IMR-90 (cell line): Measurements from ENCODE around the gene PDXK. TPM values are rescaled to one million over a fixed set of nuclear protein-coding genes. Genes with fewer than 3 reads are reported as not detected.

ENCODE experiments used
- ATAC-seq: fragments of 200-7000 bp; cut with Tn5 transposase; 2 replicates; pipeline ENCODE4 v1.9.1; 2020; ENCODE audit warnings: low read depth, mild to moderate bottlenecking, moderate library complexity
- BruUV-seq: library from RNA; stranded (reverse); fragments of 400-500 nt; replicated peaks from 2 replicates; lab custom pipeline; 2021; lab: Mats Ljungman, UMichigan
- CTCF ChIA-PET: fragments of 300-600 bp; formaldehyde crosslinking; extraction: SDS; loops from one replicate; lab custom pipeline; 2021; ENCODE audit warnings: antibody characterized with exemption; lab: Yijun Ruan, JAX
- POLR2A ChIA-PET: fragments of 300-600 bp; sonication (Branson Sonifier 250); formaldehyde crosslinking; loops from one replicate; lab custom pipeline; 2022; ENCODE audit warnings: antibody characterized with exemption; ENCODE audit not compliant: unreplicated experiment; lab: Charles Lee
- DNase-seq: peaks from one replicate; pipeline ENCODE4 v3.0.0; 2013
- H2AFZ ChIP-seq: replicated peaks from 2 replicates; pipeline ENCODE3; 2013; ENCODE audit warnings: low read length, mild to moderate bottlenecking; ENCODE audit not compliant: poor library complexity
- H2AK5ac ChIP-seq: 2 replicates; pipeline ENCODE4 v1.6.1; 2013; ENCODE audit warnings: low read depth, low read length, inconsistent platforms
- H2AK9ac ChIP-seq: replicated peaks from 2 replicates; pipeline ENCODE3; 2013; ENCODE audit warnings: mild to moderate bottlenecking, low read depth, low read length, moderate library complexity; ENCODE audit not compliant: poor library complexity
- H2BK120ac ChIP-seq: 2 replicates; pipeline ENCODE4 v1.6.1; 2013; ENCODE audit warnings: low read depth, low read length, inconsistent platforms
- H2BK15ac ChIP-seq: 3 replicates; pipeline ENCODE4 v1.6.1; 2013; ENCODE audit warnings: low read depth, low read length, inconsistent platforms
- H2BK20ac ChIP-seq: 2 replicates; pipeline ENCODE4 v1.6.1; 2013; ENCODE audit warnings: low read depth, mild to moderate bottlenecking, inconsistent platforms, low read length, moderate library complexity
- H2BK5ac ChIP-seq: 2 replicates; pipeline ENCODE4 v1.6.1; 2013; ENCODE audit warnings: mild to moderate bottlenecking, low read depth, low read length, inconsistent platforms; ENCODE audit not compliant: poor library complexity, severe bottlenecking
- H3K14ac ChIP-seq: replicated peaks from 2 replicates; pipeline ENCODE4 v1.6.1; 2013; ENCODE audit warnings: low read depth, low read length, inconsistent platforms
- H3K18ac ChIP-seq: 2 replicates; pipeline ENCODE4 v1.6.1; 2013; ENCODE audit warnings: low read depth, low read length, control low read depth
- H3K23ac ChIP-seq: 2 replicates; pipeline ENCODE4 v1.6.1; 2013; ENCODE audit warnings: low read depth, low read length, inconsistent platforms
- H3K27ac ChIP-seq: 2 replicates; pipeline ENCODE4 v1.5.1; 2013; ENCODE audit warnings: mild to moderate bottlenecking, control low read depth, low read length; ENCODE audit not compliant: insufficient read depth
- H3K27me3 ChIP-seq: 2 replicates; pipeline ENCODE4 v1.6.1; 2013; ENCODE audit warnings: low read length; ENCODE audit not compliant: control insufficient read depth, insufficient read depth
- H3K36me3 ChIP-seq: 2 replicates; pipeline ENCODE4 v1.6.1; 2013; ENCODE audit warnings: low read length, mixed read lengths; ENCODE audit not compliant: control insufficient read depth, insufficient read depth
- H3K4ac ChIP-seq: 2 replicates; pipeline ENCODE4 v1.6.1; 2013; ENCODE audit warnings: low read depth, low read length, inconsistent platforms
- H3K4me1 ChIP-seq: 2 replicates; pipeline ENCODE4 v1.6.1; 2013; ENCODE audit warnings: low read length, mixed read lengths; ENCODE audit not compliant: control insufficient read depth, insufficient read depth
- H3K4me2 ChIP-seq: 2 replicates; pipeline ENCODE4 v1.6.1; 2013; ENCODE audit warnings: low read depth, mild to moderate bottlenecking, control low read depth, low read length, moderate library complexity
- H3K4me3 ChIP-seq: 2 replicates; pipeline ENCODE4 v1.5.1; 2013; ENCODE audit warnings: low read depth, mild to moderate bottlenecking, control low read depth, low read length, moderate library complexity; ENCODE audit not compliant: insufficient read depth
- H3K56ac ChIP-seq: 2 replicates; pipeline ENCODE4 v1.6.1; 2013; ENCODE audit warnings: low read length, inconsistent platforms; ENCODE audit not compliant: insufficient read depth; ENCODE audit errors: extremely low read depth
- H3K79me1 ChIP-seq, 2 experiments: 2 replicates each; pipeline ENCODE4 v1.6.1; 2013; ENCODE audit warnings: low read length in 2 of 2, inconsistent platforms in 1 of 2, low read depth in 1 of 2
- H3K9ac ChIP-seq: 2 replicates; pipeline ENCODE4 v1.6.1; 2013; ENCODE audit warnings: low read depth, low read length, control low read depth
- H3K9me1 ChIP-seq: 2 replicates; pipeline ENCODE4 v1.6.1; 2013; ENCODE audit warnings: low read length, inconsistent platforms; ENCODE audit not compliant: insufficient read depth
- H3K9me3 ChIP-seq: 2 replicates; pipeline ENCODE4 v1.6.1; 2013; ENCODE audit warnings: low read length; ENCODE audit not compliant: control insufficient read depth, insufficient read depth
- H4K20me1 ChIP-seq: 2 replicates; pipeline ENCODE4 v1.6.1; 2013; ENCODE audit warnings: low read length, inconsistent platforms; ENCODE audit not compliant: insufficient read depth
- H4K5ac ChIP-seq: 2 replicates; pipeline ENCODE4 v1.6.1; 2013; ENCODE audit warnings: mild to moderate bottlenecking, low read depth, low read length, control low read depth
- H4K8ac ChIP-seq, 2 experiments: 2 replicates each; pipeline ENCODE4 v1.6.1; 2013; ENCODE audit warnings: low read depth in 2 of 2, low read length in 2 of 2, control low read depth in 1 of 2, inconsistent platforms in 1 of 2
- H4K91ac ChIP-seq: 2 replicates; pipeline ENCODE4 v1.6.1; 2013; ENCODE audit warnings: low read depth, low read length, inconsistent platforms; ENCODE audit not compliant: insufficient read depth
- BHLHE40 ChIP-seq: fragments of 150-350 bp; IDR thresholded peaks from 2 replicates; pipeline ENCODE4 v1.6.1; 2016; ENCODE audit warnings: mild to moderate bottlenecking, low read depth, low read length
- ELK1 ChIP-seq: fragments of 150-350 bp; IDR thresholded peaks from 2 replicates; pipeline ENCODE4 v1.6.1; 2016; ENCODE audit warnings: low read depth, mild to moderate bottlenecking, low read length, moderate library complexity, borderline replicate concordance
- MXI1 ChIP-seq: IDR thresholded peaks from 2 replicates; pipeline ENCODE4 v1.6.1; 2012; ENCODE audit warnings: low read depth, mild to moderate bottlenecking, low read length, moderate library complexity, borderline replicate concordance
- POLR2A ChIP-seq: IDR thresholded peaks from 2 replicates; pipeline ENCODE4 v1.6.1; 2012; ENCODE audit warnings: mild to moderate bottlenecking, low read depth, low read length
- RAD21 ChIP-seq: IDR thresholded peaks from 2 replicates; pipeline ENCODE4 v1.6.1; 2012; ENCODE audit warnings: low read length, improper control_type of control experiment
- RFX5 ChIP-seq: IDR thresholded peaks from 2 replicates; pipeline ENCODE4 v1.8.0; 2012; ENCODE audit warnings: low read depth, mild to moderate bottlenecking, low read length, moderate library complexity
- SMC3 ChIP-seq: fragments of 150-350 bp; IDR thresholded peaks from 2 replicates; pipeline ENCODE4 v1.6.1; 2016; ENCODE audit warnings: low read depth, mild to moderate bottlenecking, antibody characterized with exemption, low read length, moderate library complexity
- USF2 ChIP-seq: fragments of 150-350 bp; IDR thresholded peaks from 2 replicates; pipeline ENCODE4 v1.6.1; 2017; ENCODE audit warnings: mild to moderate bottlenecking, antibody characterized with exemption, low read length, low read depth
- WGBS, 2 experiments: methylation state at CpG; one replicate each; pipeline versions ENCODE4 v1.1.5 to v1.1.7; 2013; ENCODE audit warnings: missing lambda C conversion rate in 2 of 2; ENCODE audit not compliant: insufficient read length in 1 of 2; ENCODE audit errors: extremely low coverage in 2 of 2; 5-methylcytosine and 5-hydroxymethylcytosine counted together
- dilution Hi-C: fragments of 300-500 bp; cut with HindIII; formaldehyde crosslinking; loops from one replicate; pipeline ENCODE4 v1.14.3; 2018; ENCODE audit warnings: low sequenced_read_pairs; ENCODE audit not compliant: unreplicated experiment
- in situ Hi-C: fragments of 300-500 bp; cut with MboI; formaldehyde crosslinking; loops from 3 replicates; pipeline ENCODE4 v1.14.3; 2019; ENCODE audit warnings: low sequenced_read_pairs, inconsistent platforms, mixed read lengths
- intact Hi-C: fragments of 100-400 bp; cut with micrococcal nuclease; formaldehyde crosslinking; loops from 2 replicates; pipeline ENCODE4 v1.10.0; 2022
- polyA plus RNA-seq, 3 experiments: library from polyadenylated mRNA; depleted of rRNA; stranded (reverse); fragments of >200 nt; gene quantifications; 2 replicates each; pipeline ENCODE4 v1.2.3, GENCODE V29; 2012; ENCODE audit warnings: low replicate concordance in 1 of 3
- total RNA-seq: library from RNA; depleted of rRNA; stranded (reverse); fragments of >200 nt; gene quantifications from 2 replicates; pipeline ENCODE4 v1.2.3, GENCODE V29; 2012

The PDXK gene
- total and polyA plus RNA-seq, 2 of the 4 experiments (the other 2 are of a cell fraction) = 155 to 312 TPM

DNA sequence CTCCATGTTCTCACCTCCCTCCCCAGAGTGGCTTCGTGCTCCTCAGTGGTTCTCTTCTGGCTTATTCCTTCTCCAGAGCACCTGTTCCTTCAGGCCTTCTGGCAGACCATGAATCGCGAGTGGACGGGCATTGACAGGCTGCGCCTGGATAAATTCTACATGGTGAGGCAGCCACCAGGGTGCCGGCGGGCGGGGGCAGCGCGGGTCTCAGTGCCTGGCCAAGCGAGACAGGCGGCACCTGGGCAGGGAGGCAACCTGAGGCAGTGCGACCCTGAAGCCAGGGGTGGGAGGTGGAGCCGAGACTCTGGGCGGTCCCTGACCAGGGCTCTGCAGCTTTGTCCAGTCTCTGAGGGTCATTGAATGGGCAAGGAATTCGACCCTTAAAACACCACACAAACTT is 74.3 kb downstream of the PDXK start (continued):
- TF ChIP-seq USF2 = no peak
- no peak for TF ChIP-seq BHLHE40

DNA sequence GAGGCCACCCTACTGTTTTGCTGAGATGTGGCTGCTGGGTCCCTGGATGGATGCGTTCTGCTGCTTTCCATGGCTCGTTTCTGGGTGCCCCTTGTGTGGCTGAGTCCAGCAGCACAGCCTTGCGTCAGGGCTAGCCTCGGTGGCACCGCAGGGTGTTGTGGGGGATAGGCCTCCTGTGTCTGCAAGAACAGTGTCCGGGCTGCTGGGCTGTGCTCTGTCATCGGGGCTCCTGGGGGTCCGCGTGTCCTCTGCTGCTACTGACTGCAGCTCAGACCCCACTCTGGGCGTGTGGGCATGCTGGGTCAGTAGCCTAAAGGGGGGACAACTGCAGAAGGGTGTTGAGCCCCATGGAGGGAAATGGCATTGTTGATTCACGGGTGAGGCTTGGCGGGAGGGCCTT is 75.4 kb downstream of the PDXK start:
- Histone ChIP-seq H3K27ac (no peak overlapping the region), H4K5ac (no peak overlapping the region), H3K23ac (no peak overlapping the region), H4K8ac (no peak overlapping the region), H3K9ac (no peak overlapping the region), H2AK9ac (no peak overlapping the region), H2AK5ac (no peak overlapping the region), H3K4me1 (peaks cover 4% of the 10 kb centered on the region), H3K4ac (no peak overlapping the region), H2BK20ac (no peak overlapping the region), H4K91ac (no peak overlapping the region), H3K14ac (no peak overlapping the region), H3K18ac (no peak overlapping the region), H3K9me3 (no peaks in the 10 kb centered on the region), H3K56ac (no peak overlapping the region), H2BK120ac (no peak overlapping the region), H3K27me3 (no peaks in the 10 kb centered on the region), H4K20me1 (peaks cover 15% of the 10 kb centered on the region), H2BK15ac (no peak overlapping the region), H2BK5ac (no peak overlapping the region), H3K9me1 (peaks cover 9% of the 10 kb centered on the region; the same call in 1 of the 2 replicates), H3K79me1 (peaks cover 30 to 57% of the 10 kb centered on the region in 2 experiments), H2AFZ (no peak overlapping the region), H3K36me3 (peaks cover 73% of the 10 kb centered on the region), H3K4me2 (no peak overlapping the region), H3K4me3 (no peak overlapping the region)
- no TSS peak for BruUV-seq
- in situ Hi-C loops (no loop called here), intact Hi-C loops (no loop called here), dilution Hi-C loops (no loop called here)
- TF ChIP-seq RAD21 (no peak), ELK1 (no peak), MXI1 (no peak), RFX5 (no peak), SMC3 (no peak), USF2 (no peak), POLR2A (no peak), BHLHE40 (no peak)
- ChIA-PET CTCF (no interaction called here), POLR2A (no interaction called here)
- ATAC-seq (no peak), DNase-seq (no peak)
- WGBS, 2 experiments = 98% methylated on average over 9 of the region's 12 CpGs; no CpG with 5 or more reads in 1 of the 2 experiments
